RPMI7951 (cell line): ENCODE data around the gene FAM89A. TPM values are rescaled to one million over a fixed set of nuclear protein-coding genes. Genes with fewer than 3 reads are reported as not detected.
"Not testable (repeated sequence)": the region's sequence is repeated elsewhere in the genome, so short reads cannot be mapped to it uniquely, and the experiment has no call there.

Experiments used
- DNase-seq: peaks from one replicate; pipeline ENCODE4 v3.0.0-alpha.2; 2012; ENCODE audit warnings: low read depth
- total RNA-seq: library from RNA; depleted of rRNA; stranded (reverse); fragments of >200 nt; shearing (Covaris generic); gene quantifications from 2 replicates; pipeline ENCODE4 v1.2.3, GENCODE V29; 2014

The FAM89A gene
- total RNA-seq, 1 experiment from 2014 or later: 18.9 TPM

GRCh38 chr1:231035799-231036198, 4.3 kb downstream of the FAM89A start:
- DNase-seq: no peak

- DNase-seq: peak; percentile 72
Measured at GRCh38 chr1:231032963-231033362, 7.1 kb downstream of the FAM89A start.

- DNase-seq: no peak
Measured at GRCh38 chr1:231029841-231030240, 10.2 kb downstream of the FAM89A start.

GRCh38 chr1:231029247-231029646, 10.8 kb downstream of the FAM89A start:
- DNase-seq: not testable (repeated sequence)

- DNase-seq: no peak
Measured at GRCh38 chr1:231028682-231029081, 11.4 kb downstream of the FAM89A start.

- no peak for DNase-seq
Measured at GRCh38 chr1:231027971-231028370, 12.1 kb downstream of the FAM89A start.

GRCh38 chr1:231027136-231027925, 12.7 kb downstream of the FAM89A start:
- DNase-seq: no peak

GRCh38 chr1:231026576-231026975, 13.5 kb downstream of the FAM89A start:
- DNase-seq: no peak

GRCh38 chr1:231023150-231023549, 16.9 kb downstream of the FAM89A start:
- no peak for DNase-seq

- DNase-seq: not testable (repeated sequence)
Measured at GRCh38 chr1:231022543-231022942, 17.5 kb downstream of the FAM89A start.

GRCh38 chr1:231021540-231022031, 18.5 kb downstream of the FAM89A start:
- no peak for DNase-seq

GRCh38 chr1:231020816-231021215, 19.2 kb downstream of the FAM89A start:
- no peak for DNase-seq

- no peak for DNase-seq
Measured at GRCh38 chr1:231020139-231020601, 19.9 kb downstream of the FAM89A start.

GRCh38 chr1:231019711-231020110, 20.3 kb downstream of the FAM89A start:
- DNase-seq: no peak

GRCh38 chr1:231016966-231017365, 23.1 kb downstream of the FAM89A start:
- DNase-seq: no peak

GRCh38 chr1:231016234-231016633, 23.8 kb downstream of the FAM89A start:
- DNase-seq: no peak

GRCh38 chr1:231013391-231014015, 26.6 kb downstream of the FAM89A start:
- DNase-seq: no peak

GRCh38 chr1:231011963-231012362, 28.1 kb downstream of the FAM89A start:
- no peak for DNase-seq

GRCh38 chr1:231011360-231011759, 28.7 kb downstream of the FAM89A start:
- DNase-seq: no peak

GRCh38 chr1:231007535-231007934, 32.5 kb downstream of the FAM89A start:
- DNase-seq: not testable (repeated sequence)

- DNase-seq: no peak
Measured at GRCh38 chr1:231001892-231002291, 38.2 kb downstream of the FAM89A start.

- no peak for DNase-seq
Measured at GRCh38 chr1:231000639-231001038, 39.4 kb downstream of the FAM89A start.

GRCh38 chr1:231000201-231000600, 39.9 kb downstream of the FAM89A start:
- no peak for DNase-seq
